GM13976 (cell line): ENCODE results near the gene RMI1.

Experiments used
- DNase-seq: peaks from one replicate; pipeline ENCODE4 v3.0.0; 2012; ENCODE audit warnings: low spot score
- CTCF ChIP-seq: IDR thresholded peaks from 2 replicates; pipeline ENCODE4 v1.5.1; 2012; ENCODE audit warnings: borderline replicate concordance, mild to moderate bottlenecking; ENCODE audit not compliant: insufficient read depth; ENCODE audit errors: extremely low read depth, missing control alignments, control extremely low read depth
- in situ Hi-C: fragments of 300-500 bp; cut with MboI; formaldehyde crosslinking; loops from one replicate; pipeline ENCODE4 v1.12.0; 2022; ENCODE audit warnings: low sequenced_read_pairs, mixed read lengths, inconsistent platforms; ENCODE audit not compliant: unreplicated experiment

The RMI1 gene

GRCh38 chr9:83966209-83966582 lies 14.4 kb upstream of the RMI1 start:
- TF ChIP-seq CTCF, result no peak
- DNase-seq, result no peak
- in situ Hi-C loops, result no loop called here

GRCh38 chr9:83967073-83967472 lies 13.5 kb upstream of the RMI1 start:
- no peak for DNase-seq
- no peak for TF ChIP-seq CTCF
- in situ Hi-C loops, result no loop called here

GRCh38 chr9:83969602-83970001 lies 11.0 kb upstream of the RMI1 start:
- no peak for TF ChIP-seq CTCF
- DNase-seq, result no peak
- in situ Hi-C loops, result no loop called here

GRCh38 chr9:83971485-83971884 lies 9.1 kb upstream of the RMI1 start:
- no peak for TF ChIP-seq CTCF
- in situ Hi-C loops, result no loop called here
- DNase-seq, result no peak

GRCh38 chr9:83972286-83972685 lies 8.3 kb upstream of the RMI1 start:
- DNase-seq, result no peak
- TF ChIP-seq CTCF, result no peak
- in situ Hi-C loops, result no loop called here

- in situ Hi-C loops, result no loop called here
- no peak for DNase-seq
- no peak for TF ChIP-seq CTCF
These were observed 5.3 kb upstream of the RMI1 start for GRCh38 chr9:83975300-83975699.

- DNase-seq, result no peak
- TF ChIP-seq CTCF, result no peak
- in situ Hi-C loops, result no loop called here
These were observed 4.2 kb upstream of the RMI1 start for GRCh38 chr9:83976372-83976771.
